ENCODE measurements around the gene MICAL3. TPM values are rescaled to one million over a fixed set of nuclear protein-coding genes. Genes with fewer than 3 reads are reported as not detected.
A peak's percentile ranks its signal among the peaks of the same experiment; 100 is the strongest.

MICAL3 gene
- polyA plus RNA-seq, 4 donors = 3.2 to 31.4 (median 10.0) TPM

- 16 to 64% (median 50%) methylated on average over 7 of the region's 7 CpGs for WGBS, 3 donors
Observed at GRCh38 chr22:17893900-17894535, 130.3 kb downstream of the MICAL3 start.

DNA sequence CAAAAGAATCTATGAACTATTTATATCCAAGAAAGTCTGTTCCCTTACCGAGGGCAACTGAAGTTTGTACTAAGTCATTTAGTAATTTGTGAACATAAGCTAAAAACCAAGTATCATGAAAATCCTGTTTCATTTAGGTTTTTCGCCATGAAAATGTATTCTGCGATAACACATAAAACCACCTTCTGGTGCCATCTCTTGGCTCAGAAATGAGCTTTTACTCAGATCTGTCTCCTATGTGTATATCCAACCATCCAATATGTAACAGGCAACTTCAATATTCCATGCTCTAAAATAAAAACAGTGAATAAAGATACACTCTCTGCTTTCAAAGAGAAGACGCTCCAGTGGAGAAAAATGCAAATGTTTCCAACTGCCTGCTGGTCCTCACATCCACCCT lies 132.0 kb downstream of the MICAL3 start:
- H3K27ac ChIP-seq (ENCODE audit: low read depth in 1 of 3, low read length in 2 of 3) = peak overlapping the region in 1 of 3 donors; percentile 86
- H3K4me1 ChIP-seq (ENCODE audit: control insufficient read depth in 3 of 3, insufficient read depth in 2 of 3, low read depth in 1 of 3, low read length in 2 of 3) = peaks cover 0 to 77% (median 0%) of the 10 kb centered on the region in 3 donors
- DNase-seq = no peak
- no peaks in the 10 kb centered on the region for H3K27me3 ChIP-seq (ENCODE audit: control insufficient read depth in 3 of 3, insufficient read depth in 3 of 3, low read length in 3 of 3)
- no peak for FAIRE-seq
- no peaks in the 10 kb centered on the region for H3K9me3 ChIP-seq (ENCODE audit: control insufficient read depth in 2 of 2, insufficient read depth in 1 of 2, low read depth in 1 of 2, low read length in 1 of 2)
- H3K4me3 ChIP-seq (ENCODE audit: low read depth in 1 of 3, low read length in 3 of 3) = no peak overlapping the region
- peaks cover 4 to 41% (median 9%) of the 10 kb centered on the region in 3 donors for H3K36me3 ChIP-seq (ENCODE audit: control insufficient read depth in 3 of 3, insufficient read depth in 2 of 3, low read depth in 1 of 3, low read length in 3 of 3)
- WGBS, 3 donors = 81 to 91% (median 89%) methylated on average over 4 of the region's 4 CpGs

More at GRCh38 chr22:17893900-17894535, 130.3 kb downstream of the MICAL3 start:
- Histone ChIP-seq H3K36me3 (ENCODE audit: control insufficient read depth in 3 of 3, insufficient read depth in 2 of 3, low read depth in 1 of 3, low read length in 3 of 3) (peaks cover 2 to 36% (median 6%) of the 10 kb centered on the region in 3 donors), H3K27me3 (ENCODE audit: control insufficient read depth in 3 of 3, insufficient read depth in 3 of 3, low read length in 3 of 3) (no peaks in the 10 kb centered on the region), H3K27ac (ENCODE audit: low read depth in 1 of 3, low read length in 2 of 3) (peak overlapping the region; percentile 67 to 86 (median 78)), H3K9me3 (ENCODE audit: control insufficient read depth in 2 of 2, insufficient read depth in 1 of 2, low read depth in 1 of 2, low read length in 1 of 2) (no peaks in the 10 kb centered on the region), H3K4me3 (ENCODE audit: low read depth in 1 of 3, low read length in 3 of 3) (no peak overlapping the region), H3K4me1 (ENCODE audit: control insufficient read depth in 3 of 3, insufficient read depth in 2 of 3, low read depth in 1 of 3, low read length in 2 of 3) (peaks cover 0 to 88% (median 0%) of the 10 kb centered on the region in 3 donors)
- FAIRE-seq = no peak
- peak; percentile 72 to 80 for DNase-seq

GRCh38 chr22:17891481-17892167 lies 132.7 kb downstream of the MICAL3 start:
- 25 to 49% (median 33%) methylated on average over 12 of the region's 12 CpGs for WGBS, 3 donors

DNA sequence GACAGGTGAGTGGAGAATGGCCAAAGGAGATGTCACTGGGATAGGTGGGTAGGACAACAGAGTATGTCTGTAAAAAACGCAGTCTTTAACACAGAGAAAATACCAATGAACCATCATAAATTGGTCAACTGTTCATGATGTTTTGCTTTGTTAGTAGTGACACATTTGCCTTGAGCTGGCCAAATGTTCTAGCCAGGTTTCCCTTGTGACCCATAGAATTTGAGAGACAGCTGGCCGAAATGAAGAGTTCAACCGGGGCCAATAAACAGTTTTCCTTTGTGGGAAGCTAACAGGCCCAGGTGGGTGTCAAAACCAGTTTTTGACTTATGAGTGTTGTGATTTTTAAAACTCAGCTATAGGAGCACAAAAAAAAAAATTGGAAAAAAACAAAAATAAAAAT lies 133.5 kb downstream of the MICAL3 start:
- Histone ChIP-seq H3K9me3 (ENCODE audit: control insufficient read depth in 2 of 2, insufficient read depth in 1 of 2, low read depth in 1 of 2, low read length in 1 of 2) (no peaks in the 10 kb centered on the region), H3K4me1 (ENCODE audit: control insufficient read depth in 3 of 3, insufficient read depth in 2 of 3, low read depth in 1 of 3, low read length in 2 of 3) (peaks cover 0 to 63% (median 0%) of the 10 kb centered on the region in 3 donors), H3K27ac (ENCODE audit: low read depth in 1 of 3, low read length in 2 of 3) (peak overlapping the region; percentile 37 to 83 (median 60)), H3K27me3 (ENCODE audit: control insufficient read depth in 3 of 3, insufficient read depth in 3 of 3, low read length in 3 of 3) (no peaks in the 10 kb centered on the region), H3K36me3 (ENCODE audit: control insufficient read depth in 3 of 3, insufficient read depth in 2 of 3, low read depth in 1 of 3, low read length in 3 of 3) (peaks cover 7 to 47% (median 10%) of the 10 kb centered on the region in 3 donors), H3K4me3 (ENCODE audit: low read depth in 1 of 3, low read length in 3 of 3) (no peak overlapping the region)
- 33 to 68% (median 61%) methylated on average over 3 of the region's 3 CpGs for WGBS, 3 donors
- DNase-seq (no peak), FAIRE-seq (no peak)

More at GRCh38 chr22:17891481-17892167, 132.7 kb downstream of the MICAL3 start:
- Histone ChIP-seq H3K27ac (ENCODE audit: low read depth in 1 of 3, low read length in 2 of 3) (peak overlapping the region; percentile 57 to 83 (median 71)), H3K4me1 (ENCODE audit: control insufficient read depth in 3 of 3, insufficient read depth in 2 of 3, low read depth in 1 of 3, low read length in 2 of 3) (peaks cover 0 to 69% (median 0%) of the 10 kb centered on the region in 3 donors), H3K9me3 (ENCODE audit: control insufficient read depth in 2 of 2, insufficient read depth in 1 of 2, low read depth in 1 of 2, low read length in 1 of 2) (no peaks in the 10 kb centered on the region), H3K27me3 (ENCODE audit: control insufficient read depth in 3 of 3, insufficient read depth in 3 of 3, low read length in 3 of 3) (no peaks in the 10 kb centered on the region), H3K4me3 (ENCODE audit: low read depth in 1 of 3, low read length in 3 of 3) (no peak overlapping the region), H3K36me3 (ENCODE audit: control insufficient read depth in 3 of 3, insufficient read depth in 2 of 3, low read depth in 1 of 3, low read length in 3 of 3) (peaks cover 7 to 43% (median 12%) of the 10 kb centered on the region in 3 donors)
- DNase-seq (peak; percentile 74 to 87), FAIRE-seq (no peak)

DNA sequence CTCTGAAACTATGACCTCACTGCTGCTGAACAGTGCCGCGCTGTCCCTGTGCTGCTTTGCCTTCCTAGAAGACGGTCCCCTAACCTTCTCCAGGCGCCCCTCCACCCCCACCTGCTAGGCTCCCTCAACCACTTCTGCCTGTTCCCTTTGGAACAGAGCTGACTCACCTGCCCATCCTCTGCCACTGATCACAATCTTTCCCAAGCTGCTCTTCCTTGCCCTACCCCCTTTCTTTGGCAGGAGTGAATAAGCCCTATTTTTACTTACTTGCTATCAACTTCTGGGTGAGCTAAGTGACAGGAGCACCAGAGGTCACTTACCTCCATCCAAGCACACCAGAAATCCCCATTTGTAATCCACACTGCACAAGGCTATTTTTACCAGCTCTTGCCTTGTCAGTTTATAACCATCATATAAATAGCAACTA lies 134.1 kb downstream of the MICAL3 start:
- Histone ChIP-seq H3K27ac (ENCODE audit: low read depth in 1 of 3, low read length in 2 of 3) (peak overlapping the region; percentile 42 to 83 (median 60)), H3K36me3 (ENCODE audit: control insufficient read depth in 3 of 3, insufficient read depth in 2 of 3, low read depth in 1 of 3, low read length in 3 of 3) (peaks cover 7 to 49% (median 10%) of the 10 kb centered on the region in 3 donors), H3K4me3 (ENCODE audit: low read depth in 1 of 3, low read length in 3 of 3) (no peak overlapping the region), H3K27me3 (ENCODE audit: control insufficient read depth in 3 of 3, insufficient read depth in 3 of 3, low read length in 3 of 3) (no peaks in the 10 kb centered on the region), H3K4me1 (ENCODE audit: control insufficient read depth in 3 of 3, insufficient read depth in 2 of 3, low read depth in 1 of 3, low read length in 2 of 3) (peaks cover 0 to 62% (median 0%) of the 10 kb centered on the region in 3 donors), H3K9me3 (ENCODE audit: control insufficient read depth in 2 of 2, insufficient read depth in 1 of 2, low read depth in 1 of 2, low read length in 1 of 2) (no peaks in the 10 kb centered on the region)
- peak; percentile 74 to 86 for DNase-seq
- FAIRE-seq = no peak
- WGBS, 3 donors = 43 to 70% (median 50%) methylated on average over 4 of the region's 4 CpGs

DNA sequence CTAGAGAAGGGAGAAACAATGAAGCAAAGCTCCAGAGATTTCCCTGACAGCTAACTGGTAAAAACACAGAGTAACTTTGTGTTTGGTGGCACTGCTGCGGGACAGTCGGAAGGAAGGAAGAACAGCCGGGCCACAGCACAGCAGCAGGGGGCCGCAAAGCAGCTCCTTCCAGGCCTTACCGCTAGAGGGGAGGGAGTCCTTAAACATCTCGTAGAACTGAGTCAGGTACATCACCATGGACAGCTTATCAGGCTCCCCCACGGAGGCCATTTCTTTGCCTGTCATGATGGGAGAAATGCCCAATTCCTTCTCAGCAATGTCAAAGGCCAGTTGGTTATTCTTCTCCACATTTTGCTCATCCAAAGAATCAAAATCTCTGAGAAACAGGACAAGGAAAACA lies 135.5 kb downstream of the MICAL3 start:
- Histone ChIP-seq H3K27me3 (ENCODE audit: control insufficient read depth in 3 of 3, insufficient read depth in 3 of 3, low read length in 3 of 3) (no peaks in the 10 kb centered on the region), H3K36me3 (ENCODE audit: control insufficient read depth in 3 of 3, insufficient read depth in 2 of 3, low read depth in 1 of 3, low read length in 3 of 3) (peaks cover 6 to 58% (median 9%) of the 10 kb centered on the region in 3 donors)
- no peak for DNase-seq

DNA sequence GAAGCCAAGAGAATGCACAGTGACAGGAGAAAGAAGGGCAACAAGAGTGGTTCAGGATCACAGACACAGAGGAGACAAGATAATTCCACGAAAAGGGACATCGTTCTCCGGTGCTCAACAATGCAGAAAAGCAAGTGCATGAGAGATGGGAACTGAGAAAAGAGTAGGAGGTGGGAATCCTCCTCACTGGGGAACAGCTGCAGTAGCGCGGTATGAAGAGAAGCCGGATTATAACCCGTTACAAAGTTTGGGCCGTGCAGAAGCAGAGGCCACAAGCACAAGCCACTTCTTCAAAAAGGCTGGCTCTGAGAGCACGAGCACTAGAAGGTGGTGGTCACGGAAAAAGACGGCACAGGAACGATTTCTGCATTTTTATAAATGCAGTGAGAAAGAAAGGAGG lies 135.9 kb downstream of the MICAL3 start:
- Histone ChIP-seq H3K4me3 (ENCODE audit: low read depth in 1 of 3, low read length in 3 of 3) (no peak overlapping the region), H3K4me1 (ENCODE audit: control insufficient read depth in 3 of 3, insufficient read depth in 2 of 3, low read depth in 1 of 3, low read length in 2 of 3) (peaks cover 0 to 47% (median 0%) of the 10 kb centered on the region in 3 donors), H3K36me3 (ENCODE audit: control insufficient read depth in 3 of 3, insufficient read depth in 2 of 3, low read depth in 1 of 3, low read length in 3 of 3) (peaks cover 6 to 58% (median 7%) of the 10 kb centered on the region in 3 donors), H3K27ac (ENCODE audit: low read depth in 1 of 3, low read length in 2 of 3) (no peak overlapping the region), H3K9me3 (ENCODE audit: control insufficient read depth in 2 of 2, insufficient read depth in 1 of 2, low read depth in 1 of 2, low read length in 1 of 2) (no peaks in the 10 kb centered on the region), H3K27me3 (ENCODE audit: control insufficient read depth in 3 of 3, insufficient read depth in 3 of 3, low read length in 3 of 3) (no peaks in the 10 kb centered on the region)
- 85 to 93% (median 91%) methylated on average over 12 of the region's 12 CpGs for WGBS, 3 donors
- no peak for DNase-seq
- FAIRE-seq = no peak

More for the DNA sequence above, 135.5 kb downstream of the MICAL3 start:
- Histone ChIP-seq H3K9me3 (ENCODE audit: control insufficient read depth in 2 of 2, insufficient read depth in 1 of 2, low read depth in 1 of 2, low read length in 1 of 2) (no peaks in the 10 kb centered on the region), H3K4me3 (ENCODE audit: low read depth in 1 of 3, low read length in 3 of 3) (no peak overlapping the region), H3K27ac (ENCODE audit: low read depth in 1 of 3, low read length in 2 of 3) (peak overlapping the region in 1 of 3 donors; percentile 83), H3K4me1 (ENCODE audit: control insufficient read depth in 3 of 3, insufficient read depth in 2 of 3, low read depth in 1 of 3, low read length in 2 of 3) (peaks cover 0 to 50% (median 0%) of the 10 kb centered on the region in 3 donors)
- 75 to 90% (median 87%) methylated on average over 7 of the region's 7 CpGs for WGBS, 3 donors
- no peak for FAIRE-seq

GRCh38 chr22:17884893-17885292 lies 139.5 kb downstream of the MICAL3 start:
- Histone ChIP-seq H3K27me3 (ENCODE audit: control insufficient read depth in 3 of 3, insufficient read depth in 3 of 3, low read length in 3 of 3) (no peaks in the 10 kb centered on the region), H3K9me3 (ENCODE audit: control insufficient read depth in 2 of 2, insufficient read depth in 1 of 2, low read depth in 1 of 2, low read length in 1 of 2) (no peaks in the 10 kb centered on the region), H3K4me3 (ENCODE audit: low read depth in 1 of 3, low read length in 3 of 3) (no peak overlapping the region), H3K27ac (ENCODE audit: low read depth in 1 of 3, low read length in 2 of 3) (no peak overlapping the region), H3K4me1 (ENCODE audit: control insufficient read depth in 3 of 3, insufficient read depth in 2 of 3, low read depth in 1 of 3, low read length in 2 of 3) (peaks cover 0 to 12% (median 0%) of the 10 kb centered on the region in 3 donors), H3K36me3 (ENCODE audit: control insufficient read depth in 3 of 3, insufficient read depth in 2 of 3, low read depth in 1 of 3, low read length in 3 of 3) (peaks cover 6 to 78% (median 7%) of the 10 kb centered on the region in 3 donors)
- no peak for FAIRE-seq
- 85 to 90% (median 89%) methylated on average over 8 of the region's 8 CpGs for WGBS, 3 donors
- DNase-seq = no peak
